CD4-positive, alpha-beta T cell (primary cell): ENCODE measurements around the gene ERCC8. TPM values are rescaled to one million over a fixed set of nuclear protein-coding genes. Genes with fewer than 3 reads are reported as not detected.
"Not testable (repeated sequence)": the region's sequence is repeated elsewhere in the genome, so short reads cannot be mapped to it uniquely, and the experiment has no call there.

Experiments
- ATAC-seq: fragments of 200-7000 bp; cut with Tn5 transposase; one replicate; pipeline ENCODE4 v1.10.0; 2022; ENCODE audit warnings: mild to moderate bottlenecking; ENCODE audit not compliant: poor library complexity
- CTCF ChIA-PET: fragments of 350-600 bp; sonication (Branson Sonifier 250); formaldehyde crosslinking; loops from one replicate; lab custom pipeline; 2021; ENCODE audit warnings: antibody characterized with exemption, inconsistent platforms; lab: Charles Lee
- POLR2A ChIA-PET: fragments of 350-600 bp; sonication (Branson Sonifier 250); formaldehyde crosslinking; loops from one replicate; lab custom pipeline; 2021; ENCODE audit warnings: antibody characterized with exemption, inconsistent platforms; lab: Charles Lee
- DNase-seq, 14 experiments: peaks; one replicate each; pipeline ENCODE4 v3.0.0-alpha.2; 2013 to 2020; ENCODE audit warnings: mixed read lengths in 2 of 14
- H3K27ac ChIP-seq, 2 donors: one replicate each; pipeline versions ENCODE4 v1.5.1 to v1.7.0; 2013; ENCODE audit warnings: low read length in 2 of 2, low read depth in 1 of 2, mild to moderate bottlenecking in 1 of 2
- H3K27me3 ChIP-seq, 2 experiments: 1 replicate in 1 of 2; 2 replicates in 1 of 2; pipeline versions ENCODE4 v1.6.1 to v1.7.0; 2013; ENCODE audit warnings: low read length in 2 of 2, control low read depth in 1 of 2, mild to moderate bottlenecking in 1 of 2, moderate library complexity in 1 of 2; ENCODE audit not compliant: insufficient read depth in 2 of 2, control insufficient read depth in 1 of 2
- H3K36me3 ChIP-seq: one replicate; pipeline ENCODE4 v1.6.1; 2013; ENCODE audit warnings: low read length, control low read depth; ENCODE audit not compliant: insufficient read depth
- H3K4me1 ChIP-seq: one replicate; pipeline ENCODE4 v1.6.1; 2013; ENCODE audit warnings: low read length, control low read depth; ENCODE audit not compliant: insufficient read depth
- H3K4me3 ChIP-seq: one replicate; pipeline ENCODE4 v1.5.1; 2013; ENCODE audit warnings: mild to moderate bottlenecking, low read length, moderate library complexity
- H3K9me3 ChIP-seq, 2 experiments: 1 replicate in 1 of 2; 2 replicates in 1 of 2; pipeline versions ENCODE4 v1.6.1 to v1.7.0; 2013; ENCODE audit warnings: low read length in 2 of 2, mild to moderate bottlenecking in 2 of 2, control low read depth in 1 of 2, moderate library complexity in 1 of 2; ENCODE audit not compliant: control insufficient read depth in 1 of 2, insufficient read depth in 1 of 2
- H3K27ac Mint-ChIP-seq: one replicate; pipeline ENCODE4 v1.8.0; 2020; ENCODE audit warnings: mixed read lengths
- H3K27me3 Mint-ChIP-seq: one replicate; pipeline ENCODE4 v1.8.0; 2021; ENCODE audit warnings: mixed read lengths
- H3K36me3 Mint-ChIP-seq: one replicate; pipeline ENCODE4 v1.8.0; 2021; ENCODE audit warnings: low read depth, mixed read lengths
- H3K4me1 Mint-ChIP-seq: one replicate; pipeline ENCODE4 v1.8.0; 2021; ENCODE audit warnings: low read depth, mixed read lengths
- H3K4me3 Mint-ChIP-seq: one replicate; pipeline ENCODE4 v1.8.0; 2020; ENCODE audit warnings: mild to moderate bottlenecking, mixed read lengths
- H3K9me3 Mint-ChIP-seq: one replicate; pipeline ENCODE4 v1.8.0; 2020; ENCODE audit warnings: mixed read lengths
- intact Hi-C, 2 experiments: fragments of 100-400 bp; cut with DNase I in 1 of 2; cut with micrococcal nuclease in 1 of 2; formaldehyde crosslinking; loops; one replicate each; pipeline versions ENCODE4 v1.15.1 to v1.9.0; 2023 to 2025; cut with DNase I, micrococcal nuclease
- total RNA-seq, 174 experiments: library from RNA in 2 of 174; stranded (reverse) in 2 of 174; gene quantifications; one replicate each; pipeline ENCODE4 v1.2.3 and lab custom pipeline; 2021 to 2026
- TF ChIP-seq, protein P1 (sequence below): fragments of 200-600 bp; IDR thresholded peaks from one replicate; pipeline ENCODE4 v1.8.0; 2022; ENCODE audit warnings: antibody characterized with exemption, mild to moderate bottlenecking

The ERCC8 gene
- total RNA-seq, 2 experiments from 2014 or later: 2.6 to 3.7 TPM

DNA sequence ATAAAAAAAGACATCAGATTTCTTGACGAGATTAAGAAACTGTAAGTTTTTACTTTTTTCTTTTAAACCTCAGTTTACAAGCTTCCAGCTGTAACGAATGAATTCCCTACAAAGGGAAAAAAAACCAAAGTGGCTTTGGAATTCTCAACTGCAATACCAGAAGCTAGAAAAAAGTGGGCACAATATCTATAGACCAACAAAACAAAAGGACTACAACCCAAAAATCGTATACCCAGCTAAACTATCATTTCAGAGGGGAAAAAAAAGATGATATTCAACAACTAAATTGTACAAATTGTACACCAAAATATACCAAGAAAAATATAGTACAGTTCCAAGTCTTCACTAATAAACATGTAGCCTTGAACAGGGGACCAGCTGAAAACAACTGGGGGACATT is 74.0 kb downstream of the ERCC8 start:
- no peak overlapping the region for H3K27ac ChIP-seq
- H3K36me3 ChIP-seq: no peaks in the 10 kb centered on the region
- no peak overlapping the region for H3K4me3 Mint-ChIP-seq
- ChIA-PET POLR2A (no interaction called here), CTCF (no interaction called here)
- intact Hi-C loops: no loop called here
- H3K4me1 Mint-ChIP-seq: no peaks in the 10 kb centered on the region
- no peak overlapping the region for H3K4me3 ChIP-seq
- H3K9me3 ChIP-seq: peaks cover 15 to 21% of the 10 kb centered on the region in 2 experiments
- ATAC-seq (no peak), DNase-seq (no peak)
- H3K9me3 Mint-ChIP-seq: peaks cover 20% of the 10 kb centered on the region
- no peaks in the 10 kb centered on the region for H3K4me1 ChIP-seq
- H3K27me3 Mint-ChIP-seq: no peaks in the 10 kb centered on the region
- TF ChIP-seq, protein P1, sequence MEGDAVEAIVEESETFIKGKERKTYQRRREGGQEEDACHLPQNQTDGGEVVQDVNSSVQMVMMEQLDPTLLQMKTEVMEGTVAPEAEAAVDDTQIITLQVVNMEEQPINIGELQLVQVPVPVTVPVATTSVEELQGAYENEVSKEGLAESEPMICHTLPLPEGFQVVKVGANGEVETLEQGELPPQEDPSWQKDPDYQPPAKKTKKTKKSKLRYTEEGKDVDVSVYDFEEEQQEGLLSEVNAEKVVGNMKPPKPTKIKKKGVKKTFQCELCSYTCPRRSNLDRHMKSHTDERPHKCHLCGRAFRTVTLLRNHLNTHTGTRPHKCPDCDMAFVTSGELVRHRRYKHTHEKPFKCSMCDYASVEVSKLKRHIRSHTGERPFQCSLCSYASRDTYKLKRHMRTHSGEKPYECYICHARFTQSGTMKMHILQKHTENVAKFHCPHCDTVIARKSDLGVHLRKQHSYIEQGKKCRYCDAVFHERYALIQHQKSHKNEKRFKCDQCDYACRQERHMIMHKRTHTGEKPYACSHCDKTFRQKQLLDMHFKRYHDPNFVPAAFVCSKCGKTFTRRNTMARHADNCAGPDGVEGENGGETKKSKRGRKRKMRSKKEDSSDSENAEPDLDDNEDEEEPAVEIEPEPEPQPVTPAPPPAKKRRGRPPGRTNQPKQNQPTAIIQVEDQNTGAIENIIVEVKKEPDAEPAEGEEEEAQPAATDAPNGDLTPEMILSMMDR: no peak
- no peak overlapping the region for H3K27ac Mint-ChIP-seq
- peaks cover 62% of the 10 kb centered on the region for H3K36me3 Mint-ChIP-seq
- no peaks in the 10 kb centered on the region for H3K27me3 ChIP-seq

DNA sequence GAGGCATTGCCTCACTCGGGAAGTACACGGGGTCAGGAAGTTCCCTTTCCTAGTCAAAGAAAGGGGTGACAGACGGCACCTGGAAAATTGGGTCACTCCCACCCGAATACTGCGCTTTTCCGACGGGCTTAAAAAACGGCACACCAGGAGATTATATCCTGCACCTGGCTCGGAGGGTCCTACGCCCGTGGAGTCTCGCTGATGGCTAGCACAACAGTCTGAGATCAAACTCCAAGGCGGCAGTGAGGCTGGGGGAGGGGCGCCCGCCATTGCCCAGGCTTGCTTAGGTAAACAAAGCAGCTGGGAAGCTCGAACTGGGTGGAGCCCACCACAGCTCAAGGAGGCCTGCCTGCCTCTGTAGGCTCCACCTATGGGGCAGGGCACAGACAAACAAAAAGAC is 84.3 kb downstream of the ERCC8 start:
- H3K27ac ChIP-seq, H3K4me3 ChIP-seq, intact Hi-C loops, ATAC-seq, POLR2A ChIA-PET, H3K27ac Mint-ChIP-seq, H3K36me3 Mint-ChIP-seq, DNase-seq, H3K4me1 ChIP-seq, H3K36me3 ChIP-seq, H3K9me3 Mint-ChIP-seq, CTCF ChIA-PET, H3K4me1 Mint-ChIP-seq, H3K4me3 Mint-ChIP-seq, H3K9me3 ChIP-seq, H3K27me3 Mint-ChIP-seq, H3K27me3 ChIP-seq: not testable (repeated sequence)

DNA sequence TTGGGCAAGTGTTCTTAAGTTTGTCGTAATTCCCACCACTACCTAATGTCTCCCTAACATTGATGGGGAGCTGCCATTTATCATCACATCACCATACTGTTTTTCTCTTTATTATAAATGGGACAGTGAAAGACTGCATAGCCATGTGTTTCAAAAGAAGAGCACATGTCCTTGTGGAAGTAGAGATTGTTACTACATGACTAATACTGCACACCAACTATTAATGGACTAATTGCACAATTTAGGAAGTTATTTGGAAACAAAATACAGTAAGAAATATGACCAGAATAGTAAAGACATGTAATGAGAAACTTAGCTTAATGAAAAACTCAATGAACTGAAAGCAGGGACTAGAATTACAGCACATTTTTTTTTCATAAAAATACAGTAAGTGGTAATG is 88.8 kb downstream of the ERCC8 start:
- H3K4me3 ChIP-seq: no peak overlapping the region
- peaks cover 0 to 6% of the 10 kb centered on the region in 2 experiments for H3K9me3 ChIP-seq
- ATAC-seq: no peak
- no peaks in the 10 kb centered on the region for H3K36me3 ChIP-seq
- POLR2A ChIA-PET: no interaction called here
- H3K4me1 Mint-ChIP-seq: no peaks in the 10 kb centered on the region
- TF ChIP-seq, protein P1: no peak
- DNase-seq: no peak
- no peak overlapping the region for H3K27ac ChIP-seq
- no peaks in the 10 kb centered on the region for H3K36me3 Mint-ChIP-seq
- no peaks in the 10 kb centered on the region for H3K27me3 Mint-ChIP-seq
- no peaks in the 10 kb centered on the region for H3K4me1 ChIP-seq
- CTCF ChIA-PET: no interaction called here
- intact Hi-C loops: no loop called here
- no peaks in the 10 kb centered on the region for H3K9me3 Mint-ChIP-seq
- no peak overlapping the region for H3K4me3 Mint-ChIP-seq
- no peaks in the 10 kb centered on the region for H3K27me3 ChIP-seq
- no peak overlapping the region for H3K27ac Mint-ChIP-seq

DNA sequence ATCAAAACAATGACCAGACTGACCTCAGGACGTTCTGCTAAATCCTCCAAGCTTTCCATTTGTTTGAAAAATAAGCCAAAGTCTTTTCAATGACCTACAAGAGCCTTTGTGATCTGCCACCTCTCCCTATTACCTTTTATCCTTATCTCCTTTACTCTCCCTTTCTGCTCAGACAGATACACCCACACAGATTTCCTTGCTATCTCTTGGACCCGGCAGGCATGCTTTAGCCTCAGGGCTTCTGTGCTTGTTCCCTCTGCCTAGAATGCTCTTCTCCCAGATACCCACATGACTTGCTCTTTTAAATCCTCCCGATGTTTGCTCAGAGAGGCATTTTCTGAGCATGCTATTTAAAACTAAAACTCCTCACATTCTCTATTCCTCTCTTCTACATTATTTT is 91.9 kb downstream of the ERCC8 start:
- no peaks in the 10 kb centered on the region for H3K36me3 Mint-ChIP-seq
- no peaks in the 10 kb centered on the region for H3K27me3 Mint-ChIP-seq
- Histone ChIP-seq H3K27ac (no peak overlapping the region), H3K4me1 (no peaks in the 10 kb centered on the region), H3K36me3 (no peaks in the 10 kb centered on the region), H3K9me3 (no peaks in the 10 kb centered on the region), H3K4me3 (no peak overlapping the region), H3K27me3 (no peaks in the 10 kb centered on the region)
- H3K4me3 Mint-ChIP-seq: no peak overlapping the region
- TF ChIP-seq, protein P1: no peak
- H3K27ac Mint-ChIP-seq: no peak overlapping the region
- intact Hi-C loops: no loop called here
- H3K4me1 Mint-ChIP-seq: no peaks in the 10 kb centered on the region
- no peaks in the 10 kb centered on the region for H3K9me3 Mint-ChIP-seq
- POLR2A ChIA-PET: no interaction called here
- no peak for DNase-seq
- ATAC-seq: no peak
- CTCF ChIA-PET: no interaction called here
